K562 (cell line): ENCODE results near the gene RRAGD. TPM values are rescaled to one million over a fixed set of nuclear protein-coding genes. Genes with fewer than 3 reads are reported as not detected.

Experiments used
- ATAC-seq: fragments of 200-7000 bp; cut with Tn5 transposase; 3 replicates; pipeline ENCODE4 v1.9.1; 2020; ENCODE audit warnings: moderate library complexity
- BruUV-seq: library from RNA; stranded (reverse); fragments of 400-500 nt; replicated peaks from 2 replicates; lab custom pipeline; 2021; lab: Mats Ljungman, UMichigan
- CTCF ChIA-PET: fragments of 300-600 bp; formaldehyde crosslinking; extraction: SDS; loops from one replicate; lab custom pipeline; 2021; ENCODE audit warnings: low intra/inter-chr PET ratio; lab: Yijun Ruan, JAX
- POLR2A ChIA-PET: fragments of 300-600, 350-650 bp; sonication (Branson Sonifier 250); formaldehyde crosslinking; extraction: SDS; loops from one replicate; lab custom pipeline; 2021; ENCODE audit warnings: antibody characterized with exemption, inconsistent platforms; lab: Yijun Ruan, JAX
- DNase-seq, 4 experiments: peaks; one replicate each; pipeline versions ENCODE4 v3.0.0 to v3.0.0-alpha.2; 2011 to 2018; ENCODE audit warnings: low spot score in 3 of 4, mixed read lengths in 3 of 4; ENCODE audit errors: extremely low read depth in 1 of 4
- FAIRE-seq: peaks from 2 replicates; lab custom pipeline; 2011; peaks lifted over from hg19 to GRCh38; lab: Jason Lieb, UNC
- H2AFZ ChIP-seq: 2 replicates; pipeline ENCODE4 v1.6.0; 2011; ENCODE audit warnings: low read depth, low read length, control low read depth, inconsistent platforms
- H3K27ac ChIP-seq: fragments of 200-600 bp; 3 replicates; pipeline ENCODE4 v1.8.0; 2011; ENCODE audit warnings: low read depth, mild to moderate bottlenecking, control low read depth, inconsistent platforms, low read length, moderate library complexity, mixed read lengths; ENCODE audit errors: extremely low read depth
- H3K27me3 ChIP-seq, 2 experiments: fragments of 300-600 bp in 1 of 2; 2 replicates in 1 of 2; 3 replicates in 1 of 2; pipeline versions ENCODE4 v1.6.0 to v1.8.0; 2011; ENCODE audit warnings: inconsistent platforms in 2 of 2, low read length in 2 of 2, mild to moderate bottlenecking in 1 of 2, mixed read lengths in 1 of 2, moderate library complexity in 1 of 2; ENCODE audit not compliant: control insufficient read depth in 2 of 2, insufficient read depth in 2 of 2
- H3K36me3 ChIP-seq: fragments of 300-600 bp; 3 replicates; pipeline ENCODE4 v1.8.0; 2011; ENCODE audit warnings: mild to moderate bottlenecking, low read length, inconsistent platforms; ENCODE audit not compliant: control insufficient read depth, insufficient read depth
- H3K4me1 ChIP-seq, 2 experiments: fragments of 200-600 bp in 1 of 2; replicated peaks in 1 of 2; 2 replicates in 1 of 2; 3 replicates in 1 of 2; pipeline versions ENCODE4 v1.5.1 to v1.8.0; 2011; ENCODE audit warnings: inconsistent platforms in 2 of 2, low read length in 2 of 2, mild to moderate bottlenecking in 1 of 2, mixed read lengths in 1 of 2, moderate library complexity in 1 of 2; ENCODE audit not compliant: control insufficient read depth in 2 of 2, insufficient read depth in 2 of 2
- H3K4me2 ChIP-seq: 2 replicates; pipeline ENCODE4 v1.6.1; 2011; ENCODE audit warnings: low read length, control low read depth, inconsistent platforms, mixed read lengths; ENCODE audit not compliant: insufficient read depth
- H3K4me3 ChIP-seq: fragments of 200-600 bp; sonication (generic), shearing (Covaris generic); 2 replicates; pipeline ENCODE4 v1.5.1; 2016; ENCODE audit warnings: control low read depth, inconsistent platforms
- H3K79me2 ChIP-seq: fragments of 200-600 bp; 3 replicates; pipeline ENCODE4 v1.8.0; 2011; ENCODE audit warnings: low read length, inconsistent platforms; ENCODE audit not compliant: control insufficient read depth, insufficient read depth
- H3K9ac ChIP-seq, 2 experiments: 2 replicates each; pipeline versions ENCODE4 v1.6.0 to v1.6.1; 2011; ENCODE audit warnings: low read depth in 2 of 2, low read length in 2 of 2, control low read depth in 1 of 2, inconsistent platforms in 1 of 2, mild to moderate bottlenecking in 1 of 2, mixed read lengths in 1 of 2; ENCODE audit not compliant: insufficient read depth in 1 of 2
- H3K9me1 ChIP-seq: one replicate; pipeline ENCODE4 v1.6.0; 2011; ENCODE audit warnings: inconsistent platforms, mild to moderate bottlenecking, low read length, moderate library complexity; ENCODE audit not compliant: control insufficient read depth, insufficient read depth
- H3K9me3 ChIP-seq: replicated peaks from 2 replicates; pipeline ENCODE4 v1.5.1; 2011; ENCODE audit warnings: low read depth, low read length, inconsistent platforms; ENCODE audit not compliant: control insufficient read depth, insufficient read depth
- H4K20me1 ChIP-seq: replicated peaks from 2 replicates; pipeline ENCODE4 v1.6.1; 2011; ENCODE audit warnings: low read length, inconsistent platforms, mixed read lengths; ENCODE audit not compliant: control insufficient read depth, insufficient read depth
- CBFB ChIP-seq: sonication (generic); formaldehyde crosslinking; IDR thresholded peaks from 2 replicates; pipeline ENCODE4 v1.4.0; 2020; ENCODE audit warnings: mild to moderate bottlenecking, missing genetic modification reagents
- COPS2 ChIP-seq: fragments of 450-650 bp; conservative IDR thresholded peaks from 2 replicates; pipeline ENCODE4 v1.6.1; 2016; ENCODE audit warnings: mild to moderate bottlenecking, moderate library complexity
- CSDE1 ChIP-seq, 2 experiments: fragments of 450-650 bp; IDR thresholded peaks; 2 replicates each; pipeline ENCODE4 v1.6.1; 2016; ENCODE audit warnings: mild to moderate bottlenecking in 1 of 2
- EP400 ChIP-seq: fragments of 450-650 bp; IDR thresholded peaks from 2 replicates; pipeline ENCODE4 v1.6.1; 2017; ENCODE audit warnings: antibody characterized with exemption, mild to moderate bottlenecking, moderate library complexity
- ETV5 ChIP-seq: sonication (generic); formaldehyde crosslinking; IDR thresholded peaks from 2 replicates; pipeline ENCODE4 v1.4.0; 2020; ENCODE audit warnings: low read depth, mild to moderate bottlenecking, missing genetic modification reagents
- GMEB1 ChIP-seq: fragments of 250-450 bp; sonication (Bioruptor Pico); IDR thresholded peaks from 2 replicates; pipeline ENCODE4 v1.4.0; 2020; ENCODE audit warnings: mild to moderate bottlenecking
- HNRNPK ChIP-seq: fragments of 200-400 bp; formaldehyde crosslinking; IDR thresholded peaks from one replicate; pipeline ENCODE4 v1.6.1; 2018; ENCODE audit warnings: mild to moderate bottlenecking, low read depth, low read length; ENCODE audit not compliant: poor library complexity, severe bottlenecking
- KDM1A ChIP-seq, 2 experiments: fragments of 450-650 bp; IDR thresholded peaks; 2 replicates each; pipeline ENCODE4 v1.6.1; 2016; ENCODE audit warnings: mild to moderate bottlenecking in 2 of 2
- LEF1 ChIP-seq: fragments of 450-650 bp; IDR thresholded peaks from 2 replicates; pipeline ENCODE4 v1.6.1; 2016; ENCODE audit warnings: mild to moderate bottlenecking
- MCM2 ChIP-seq: fragments of 450-650 bp; IDR thresholded peaks from 2 replicates; pipeline ENCODE4 v1.6.1; 2017; ENCODE audit warnings: low read depth, mild to moderate bottlenecking
- MEF2A ChIP-seq: IDR thresholded peaks from 2 replicates; pipeline ENCODE4 v1.6.1; 2011; ENCODE audit warnings: low read depth, mild to moderate bottlenecking, low read length, moderate library complexity; ENCODE audit not compliant: control insufficient read depth
- NUFIP1 ChIP-seq: fragments of 450-650 bp; IDR thresholded peaks from 2 replicates; pipeline ENCODE4 v1.6.1; 2018; ENCODE audit not compliant: partially characterized antibody
- RFX1 ChIP-seq: fragments of 450-650 bp; IDR thresholded peaks from 2 replicates; pipeline ENCODE4 v1.6.1; 2016; ENCODE audit warnings: mild to moderate bottlenecking, moderate library complexity
- ZKSCAN3 ChIP-seq: fragments of 250-450 bp; sonication (Bioruptor Pico); IDR thresholded peaks from 2 replicates; pipeline ENCODE4 v1.4.0; 2020
- ZNF23 ChIP-seq: fragments of 250-450 bp; sonication (Bioruptor Pico); IDR thresholded peaks from 2 replicates; pipeline ENCODE4 v1.4.0; 2020; ENCODE audit warnings: mild to moderate bottlenecking
- WGBS: fragments of 100-300 bp; shearing (Covaris generic); methylation state at CpG from one replicate; pipeline ENCODE4 v1.1.6; 2016; ENCODE audit warnings: low coverage, mixed read lengths; ENCODE audit not compliant: insufficient coverage; ENCODE audit errors: missing lambda C conversion rate; 5-methylcytosine and 5-hydroxymethylcytosine counted together
- in situ Hi-C: fragments of 300-500 bp; cut with MboI; formaldehyde crosslinking; loops from 4 replicates; pipeline ENCODE4 v1.15.0; 2018; ENCODE audit warnings: inconsistent platforms, mixed read lengths
- intact Hi-C: fragments of 100-400 bp; cut with micrococcal nuclease; formaldehyde crosslinking; loops from 2 replicates; pipeline ENCODE4 v1.14.2; 2022
- polyA plus RNA-seq, 8 experiments: library from polyadenylated mRNA; depleted of rRNA in 4 of 8; stranded (reverse) in 5 of 8; unstranded in 3 of 8; fragments of >200 nt; fragmentation: Nextera tagmentation in 2 of 8; fragmentation: Illumina TruSeq in 1 of 8; extraction: Ambion mirVana in 2 of 8; extraction: Trizol in 1 of 8; gene quantifications; 2 replicates each; pipeline versions ENCODE4 v1.2.1 to v1.2.3, GENCODE V29; 2011 to 2014; ENCODE audit warnings: inconsistent platforms in 1 of 8, missing spikeins in 1 of 8
- total RNA-seq, 7 experiments: library from RNA; depleted of rRNA in 6 of 7; stranded (reverse); fragments of >200 nt in 6 of 7; fragmentation: Illumina TruSeq in 2 of 7; extraction: Trizol in 2 of 7; gene quantifications; 2 replicates each; pipeline versions ENCODE4 v1.2.1 to v1.2.3, GENCODE V29; 2011 to 2021; ENCODE audit warnings: low replicate concordance in 1 of 7

RRAGD gene
- total and polyA plus RNA-seq, 9 of the 15 experiments (the other 6 are each of a cell fraction or from before 2014, with no cell fraction given), result 0.03 to 0.07 (median 0.04) TPM; not detected in 6

GRCh38 chr6:89350281-89350966 is 61.6 kb downstream of the RRAGD start (continued):
- 0 out of 2 replicates have a peak, but pooled peaks have one; percentile 19 for TF ChIP-seq EP400
- TF ChIP-seq RFX1, result no peak
- TF ChIP-seq LEF1, result 0 out of 2 replicates have a peak, but pooled peaks have one; percentile 31

- Histone ChIP-seq H3K79me2 (peaks cover 73% of the 10 kb centered on the region), H3K9me3 (no peaks in the 10 kb centered on the region), H2AFZ (no peak overlapping the region), H4K20me1 (no peaks in the 10 kb centered on the region; the same call in 1 of the 2 replicates), H3K4me3 (no peak overlapping the region), H3K27me3 (no peaks in the 10 kb centered on the region), H3K9me1 (no peaks in the 10 kb centered on the region), H3K9ac (no peak overlapping the region), H3K36me3 (no peaks in the 10 kb centered on the region), H3K27ac (no peak overlapping the region), H3K4me2 (no peak overlapping the region), H3K4me1 (peaks cover 18% of the 10 kb centered on the region in 2 experiments)
- TF ChIP-seq HNRNPK (no peak), KDM1A (IDR thresholded peaks at IDR 0.05) (no peak), CBFB (CRISPR knock-in tag) (no peak), GMEB1 (CRISPR knock-in tag) (no peak), MEF2A (no peak), COPS2 (no peak), NUFIP1 (no peak), ZNF23 (CRISPR knock-in tag) (no peak), ZKSCAN3 (CRISPR knock-in tag) (no peak), MCM2 (no peak), ETV5 (no peak), CSDE1 (IDR thresholded peaks at IDR 0.05) (no peak)
- FAIRE-seq, result no peak
- ChIA-PET POLR2A (interaction anchor here (2.3 kb wide), 1 partner anchor 9 kb away, joined by 10 read pairs; no protein-coding TSS in a partner anchor), CTCF (no interaction called here)
- intact Hi-C loops (no loop called here), in situ Hi-C loops (no loop called here)
- BruUV-seq, result no TSS peak
- ATAC-seq, result no peak
- no peak for DNase-seq
- WGBS, result 85% methylated on average over 1 of the region's 1 CpG
Observed at GRCh38 chr6:89348372-89348771, 63.7 kb downstream of the RRAGD start.
